ENCODE results near the gene TAF11L11.
"Not testable (repeated sequence)": the region's sequence is repeated elsewhere in the genome, so short reads cannot be mapped to it uniquely, and the experiment has no call there.

TAF11L11 gene

GRCh38 chr5:17603880-17604279 is at the start of gene TAF11L11:
TAF11L11 (plus strand) TSS chr5:17604183.
- H3K4me1 Mint-ChIP-seq (ENCODE audit: low read depth); H3K27ac Mint-ChIP-seq; H3K4me3 Mint-ChIP-seq; H3K27me3 Mint-ChIP-seq; H3K36me3 Mint-ChIP-seq (ENCODE audit: low read depth); intact Hi-C loops (cut with micrococcal nuclease): not testable (repeated sequence)
- H3K9me3 Mint-ChIP-seq = peaks cover 11% of the 10 kb centered on the region

GRCh38 chr5:17585658-17586057 is 18.3 kb upstream of the TAF11L11 start, which contains the start of gene TAF11L7:
TAF11L7 (minus strand) TSS chr5:17585758.
- H3K4me1 Mint-ChIP-seq (ENCODE audit: low read depth); H3K4me3 Mint-ChIP-seq; H3K36me3 Mint-ChIP-seq (ENCODE audit: low read depth); intact Hi-C loops (cut with micrococcal nuclease); H3K27ac Mint-ChIP-seq; H3K9me3 Mint-ChIP-seq; H3K27me3 Mint-ChIP-seq: not testable (repeated sequence)

- H3K9me3 Mint-ChIP-seq; H3K36me3 Mint-ChIP-seq (ENCODE audit: low read depth); H3K27ac Mint-ChIP-seq; H3K27me3 Mint-ChIP-seq; intact Hi-C loops (cut with micrococcal nuclease); H3K4me3 Mint-ChIP-seq; H3K4me1 Mint-ChIP-seq (ENCODE audit: low read depth): not testable (repeated sequence)
Measured at GRCh38 chr5:17590860-17591259, 13.1 kb upstream of the TAF11L11 start, which contains the start of gene TAF11L8. TAF11L8 (minus strand) TSS chr5:17590960.

- H3K27ac Mint-ChIP-seq; H3K4me3 Mint-ChIP-seq; H3K36me3 Mint-ChIP-seq (ENCODE audit: low read depth); H3K4me1 Mint-ChIP-seq (ENCODE audit: low read depth); H3K27me3 Mint-ChIP-seq; intact Hi-C loops (cut with micrococcal nuclease); H3K9me3 Mint-ChIP-seq: not testable (repeated sequence)
Measured at GRCh38 chr5:17594255-17594654, 9.7 kb upstream of the TAF11L11 start, which contains the start of gene TAF11L9. TAF11L9 (minus strand) TSS chr5:17594394.

GRCh38 chr5:17597728-17598127 is 6.3 kb upstream of the TAF11L11 start, which contains the start of gene TAF11L10:
TAF11L10 (minus strand) TSS chr5:17597828.
- intact Hi-C loops (cut with micrococcal nuclease); H3K4me1 Mint-ChIP-seq (ENCODE audit: low read depth); H3K4me3 Mint-ChIP-seq; H3K27ac Mint-ChIP-seq; H3K27me3 Mint-ChIP-seq; H3K36me3 Mint-ChIP-seq (ENCODE audit: low read depth): not testable (repeated sequence)
- peaks cover 11% of the 10 kb centered on the region for H3K9me3 Mint-ChIP-seq

GRCh38 chr5:17604951-17605350 is 968 bp downstream of the TAF11L11 start:
- no peak overlapping the region for H3K4me3 Mint-ChIP-seq
- H3K27me3 Mint-ChIP-seq = no peaks in the 10 kb centered on the region
- H3K27ac Mint-ChIP-seq = no peak overlapping the region
- H3K4me1 Mint-ChIP-seq (ENCODE audit: low read depth) = no peaks in the 10 kb centered on the region
- intact Hi-C loops (cut with micrococcal nuclease) = no loop called here
- no peaks in the 10 kb centered on the region for H3K36me3 Mint-ChIP-seq (ENCODE audit: low read depth)
- H3K9me3 Mint-ChIP-seq = peaks cover under 1% of the 10 kb centered on the region

- H3K27me3 Mint-ChIP-seq; H3K4me1 Mint-ChIP-seq (ENCODE audit: low read depth); intact Hi-C loops (cut with micrococcal nuclease); H3K4me3 Mint-ChIP-seq; H3K9me3 Mint-ChIP-seq; H3K36me3 Mint-ChIP-seq (ENCODE audit: low read depth); H3K27ac Mint-ChIP-seq: not testable (repeated sequence)
Measured at GRCh38 chr5:17607461-17607860, 3.5 kb downstream of the TAF11L11 start.

GRCh38 chr5:17610092-17610491 is 6.1 kb downstream of the TAF11L11 start, which contains the start of gene TAF11L12:
TAF11L12 (plus strand) TSS chr5:17610392.
- not testable (repeated sequence) for H3K27me3 Mint-ChIP-seq

GRCh38 chr5:17614872-17615605 is 11.1 kb downstream of the TAF11L11 start:
- no peaks in the 10 kb centered on the region for H3K27me3 Mint-ChIP-seq
- no peaks in the 10 kb centered on the region for H3K36me3 Mint-ChIP-seq (ENCODE audit: low read depth)
- H3K4me1 Mint-ChIP-seq (ENCODE audit: low read depth) = no peaks in the 10 kb centered on the region
- no peak overlapping the region for H3K27ac Mint-ChIP-seq
- H3K9me3 Mint-ChIP-seq = peaks cover 16% of the 10 kb centered on the region
- intact Hi-C loops (cut with micrococcal nuclease) = no loop called here
- no peak overlapping the region for H3K4me3 Mint-ChIP-seq

More at GRCh38 chr5:17610092-17610491, 6.1 kb downstream of the TAF11L11 start, which contains the start of gene TAF11L12:
- H3K4me1 Mint-ChIP-seq (ENCODE audit: low read depth); H3K27ac Mint-ChIP-seq; intact Hi-C loops (cut with micrococcal nuclease); H3K4me3 Mint-ChIP-seq; H3K36me3 Mint-ChIP-seq (ENCODE audit: low read depth); H3K9me3 Mint-ChIP-seq: not testable (repeated sequence)

GRCh38 chr5:17619354-17619753 is 15.4 kb downstream of the TAF11L11 start:
- H3K27me3 Mint-ChIP-seq = no peaks in the 10 kb centered on the region
- H3K4me1 Mint-ChIP-seq (ENCODE audit: low read depth) = no peaks in the 10 kb centered on the region
- intact Hi-C loops (cut with micrococcal nuclease) = no loop called here
- H3K27ac Mint-ChIP-seq = no peak overlapping the region
- H3K4me3 Mint-ChIP-seq = no peak overlapping the region
- H3K36me3 Mint-ChIP-seq (ENCODE audit: low read depth) = no peaks in the 10 kb centered on the region
- H3K9me3 Mint-ChIP-seq = peaks cover 36% of the 10 kb centered on the region

- no peak overlapping the region for H3K27ac Mint-ChIP-seq
- no peaks in the 10 kb centered on the region for H3K36me3 Mint-ChIP-seq (ENCODE audit: low read depth)
- H3K27me3 Mint-ChIP-seq = no peaks in the 10 kb centered on the region
- no peak overlapping the region for H3K4me3 Mint-ChIP-seq
- H3K9me3 Mint-ChIP-seq = peaks cover 27% of the 10 kb centered on the region
- H3K4me1 Mint-ChIP-seq (ENCODE audit: low read depth) = no peaks in the 10 kb centered on the region
- intact Hi-C loops (cut with micrococcal nuclease) = no loop called here
Measured at GRCh38 chr5:17620627-17621026, 16.6 kb downstream of the TAF11L11 start.

- H3K27ac Mint-ChIP-seq = no peak overlapping the region
- H3K4me1 Mint-ChIP-seq (ENCODE audit: low read depth) = no peaks in the 10 kb centered on the region
- no peaks in the 10 kb centered on the region for H3K27me3 Mint-ChIP-seq
- no peak overlapping the region for H3K4me3 Mint-ChIP-seq
- peaks cover 19% of the 10 kb centered on the region for H3K9me3 Mint-ChIP-seq
- intact Hi-C loops (cut with micrococcal nuclease) = no loop called here
- H3K36me3 Mint-ChIP-seq (ENCODE audit: low read depth) = no peaks in the 10 kb centered on the region
Measured at GRCh38 chr5:17625686-17626085, 21.7 kb downstream of the TAF11L11 start.

GRCh38 chr5:17631788-17632187 is 27.8 kb downstream of the TAF11L11 start, which contains the start of gene TAF11L13:
TAF11L13 (plus strand) TSS chr5:17632088.
- not testable (repeated sequence) for H3K4me1 Mint-ChIP-seq (ENCODE audit: low read depth); H3K27ac Mint-ChIP-seq; H3K4me3 Mint-ChIP-seq

GRCh38 chr5:17634160-17634559 is 30.2 kb downstream of the TAF11L11 start, which contains the start of gene TAF11L14:
TAF11L14 (plus strand) TSS chr5:17634460.
- Mint-ChIP-seq H3K27ac (no peak within 1 kb of the TSS), H3K9me3 (peaks cover 17% of the 10 kb centered on the region), H3K4me1 (ENCODE audit: low read depth) (no peaks in the 10 kb centered on the region), H3K4me3 (no peak within 1 kb of the TSS), H3K36me3 (ENCODE audit: low read depth) (no peaks in the 10 kb centered on the region), H3K27me3 (no peaks in the 10 kb centered on the region)
- intact Hi-C loops (cut with micrococcal nuclease) = no loop called here

More at GRCh38 chr5:17631788-17632187, 27.8 kb downstream of the TAF11L11 start, which contains the start of gene TAF11L13:
- peaks cover 17% of the 10 kb centered on the region for H3K9me3 Mint-ChIP-seq
- intact Hi-C loops (cut with micrococcal nuclease); H3K27me3 Mint-ChIP-seq; H3K36me3 Mint-ChIP-seq (ENCODE audit: low read depth): not testable (repeated sequence)
